HG03521 (cell line): ENCODE results near the gene NLRC3.

ENCODE experiments used
- ATAC-seq: cut with Tn5 transposase; IDR thresholded peaks from one replicate; pipeline ENCODE4 v1.9.1; 2021; ENCODE audit warnings: mild to moderate bottlenecking, moderate library complexity; ENCODE audit not compliant: unreplicated experiment

Gene NLRC3

DNA sequence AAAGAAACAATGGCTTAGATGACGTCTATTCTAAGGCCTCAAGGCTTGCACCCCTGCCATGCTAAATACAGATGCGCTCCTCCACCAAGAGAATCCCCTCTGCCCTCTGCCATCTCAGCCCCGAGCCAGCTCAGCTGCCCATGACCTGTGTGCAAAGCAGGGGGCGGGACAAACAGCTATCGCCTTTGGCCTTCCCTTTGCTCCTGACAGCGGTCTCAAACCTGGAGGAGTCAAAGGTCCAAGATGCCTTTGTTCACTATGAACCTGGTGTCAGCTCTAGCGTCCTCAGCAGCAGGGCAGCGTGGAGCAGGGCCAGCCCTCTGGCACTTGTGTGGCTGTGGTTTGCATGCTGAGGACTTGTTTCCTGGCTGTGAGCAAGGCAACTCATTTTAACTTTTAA is 21.9 kb upstream of the NLRC3 start:
- no peak for ATAC-seq

DNA sequence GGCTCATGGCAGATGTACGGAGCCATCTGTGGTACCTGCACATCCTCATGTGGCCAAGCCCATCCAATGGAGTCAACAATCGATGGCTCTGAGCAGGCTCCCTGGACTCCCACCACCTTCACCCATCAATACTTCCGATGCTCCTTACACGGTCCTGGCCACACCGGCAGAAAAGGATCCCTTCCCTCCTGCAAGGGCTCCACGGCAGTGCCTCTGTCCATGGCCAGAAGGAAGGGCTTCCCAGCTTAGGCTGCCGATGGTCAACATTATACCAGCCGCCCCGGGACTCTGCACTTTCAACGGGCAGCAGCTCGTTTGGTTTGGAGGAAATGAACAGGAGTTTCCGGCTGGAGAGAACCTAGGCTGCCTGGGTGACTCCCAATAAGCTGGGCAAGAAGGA is 21.0 kb upstream of the NLRC3 start:
- no peak for ATAC-seq

DNA sequence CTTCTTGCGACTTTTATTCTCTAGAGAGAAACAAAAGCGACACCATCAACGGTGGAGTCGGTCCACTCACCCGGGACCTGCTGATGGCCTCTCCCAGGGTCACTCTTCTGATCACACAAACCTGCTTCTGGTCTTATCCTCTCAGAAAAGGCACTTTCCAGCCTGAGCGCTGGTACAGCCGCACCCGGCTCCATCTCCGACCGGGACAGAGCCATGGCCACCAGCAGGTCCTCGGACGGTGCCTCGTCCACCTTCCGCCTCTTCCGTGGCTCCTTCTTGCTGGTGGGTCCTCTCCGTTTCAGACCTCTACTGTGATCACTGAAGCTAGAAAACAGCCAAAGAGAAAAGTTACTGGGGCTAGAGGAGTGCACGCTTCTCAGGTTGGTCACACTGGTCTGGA is 20.5 kb upstream of the NLRC3 start:
- ATAC-seq: no peak

DNA sequence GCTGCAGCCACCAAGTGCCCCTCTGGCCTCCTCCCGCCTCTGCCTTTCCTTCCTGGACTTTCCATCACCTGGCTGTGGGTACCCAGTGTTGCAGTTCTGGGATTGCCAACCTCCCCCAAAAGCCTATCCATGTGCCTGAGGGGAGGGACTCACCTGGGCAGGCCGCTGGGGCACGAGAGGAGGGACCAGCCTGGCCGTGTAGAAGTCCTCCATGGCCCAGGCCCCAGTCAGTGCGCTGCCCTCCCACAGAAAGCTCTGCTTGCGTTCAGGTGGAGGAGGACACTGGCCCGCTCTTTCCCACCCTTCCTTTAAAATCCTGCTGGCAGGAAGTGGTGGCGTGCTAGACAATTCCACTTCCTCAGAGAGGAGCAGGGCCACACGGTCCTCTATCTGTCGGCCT is 20.0 kb upstream of the NLRC3 start:
- ATAC-seq: no peak

DNA sequence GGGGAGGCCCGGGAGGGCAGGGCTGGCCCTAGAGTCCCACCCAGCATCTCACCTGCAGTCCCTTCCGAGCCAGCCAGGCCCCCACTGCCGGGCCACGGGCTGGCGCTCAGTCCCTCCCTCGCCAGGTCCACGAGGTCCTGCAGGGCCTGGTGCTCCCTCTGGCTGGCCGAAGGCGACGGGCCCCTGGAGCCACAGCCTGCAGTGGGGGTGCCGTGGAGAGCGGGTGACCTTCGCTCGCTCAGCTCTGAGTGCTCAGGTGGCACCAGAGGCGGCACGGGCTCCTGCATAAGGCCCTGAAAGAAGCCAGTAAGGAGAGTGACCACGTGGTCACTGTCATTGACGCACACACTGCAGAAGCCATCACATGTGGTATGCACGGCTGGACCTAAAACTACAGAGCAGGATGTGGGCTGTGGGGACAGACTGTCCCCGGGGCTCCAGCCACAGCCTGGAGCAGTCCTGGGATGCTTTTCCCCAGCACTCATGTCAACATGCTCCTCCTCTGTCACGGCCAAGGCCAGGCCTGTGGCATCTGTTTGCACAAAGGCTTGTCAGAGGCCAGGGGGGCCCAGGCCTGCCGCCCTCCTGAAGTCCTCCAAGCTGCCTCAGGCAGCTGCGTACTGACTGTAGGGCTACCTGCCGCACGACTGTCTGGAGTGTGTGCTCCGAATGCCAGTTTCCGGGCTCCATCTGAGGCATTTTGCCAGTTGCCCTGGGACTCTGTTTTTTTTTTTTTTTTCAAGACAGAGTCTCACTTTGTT is 19.1 kb upstream of the NLRC3 start:
- no peak for ATAC-seq

DNA sequence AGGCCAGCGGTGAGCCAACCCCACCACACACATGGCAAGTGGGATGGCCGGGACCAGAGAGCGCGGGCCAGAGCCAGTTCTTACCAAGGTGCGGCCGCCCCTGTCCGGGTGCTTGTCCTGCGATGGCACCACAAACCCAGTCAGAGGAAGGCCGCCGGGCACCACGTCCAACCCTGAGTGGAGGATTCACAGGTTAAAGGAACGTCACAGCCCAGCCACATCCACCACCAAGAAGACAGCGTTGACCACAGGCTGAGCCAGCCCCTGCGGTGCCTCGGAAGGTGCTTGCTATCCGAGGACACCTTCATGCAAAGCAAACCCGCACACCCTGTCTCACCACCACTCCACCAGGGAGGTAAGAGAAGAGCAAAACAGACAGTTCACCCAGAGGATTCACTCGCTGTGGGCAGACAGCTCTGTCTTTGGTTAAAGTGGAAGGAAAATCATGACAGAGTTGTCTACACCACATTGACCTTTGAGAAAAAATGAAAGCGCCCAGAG is 18.4 kb upstream of the NLRC3 start:
- ATAC-seq: no peak

DNA sequence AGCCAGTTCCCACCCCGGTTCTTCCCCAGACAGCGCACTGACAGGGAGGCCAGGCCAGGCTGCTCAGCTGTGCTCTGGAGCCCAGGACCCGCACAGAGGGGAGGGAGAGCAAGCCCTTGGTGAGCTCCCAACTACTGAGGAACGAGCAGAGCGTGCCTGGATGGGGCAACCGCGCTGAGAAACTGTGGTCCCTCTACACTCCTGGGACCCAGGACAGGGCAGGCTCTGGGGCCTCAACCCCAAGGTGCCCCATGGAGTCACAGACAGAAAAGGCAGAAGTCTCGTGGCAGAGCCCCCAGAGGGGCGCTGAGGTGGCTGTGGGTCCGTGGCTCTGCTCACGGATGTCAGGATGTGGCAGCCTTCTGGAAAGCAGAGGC is 17.9 kb upstream of the NLRC3 start:
- no peak for ATAC-seq

DNA sequence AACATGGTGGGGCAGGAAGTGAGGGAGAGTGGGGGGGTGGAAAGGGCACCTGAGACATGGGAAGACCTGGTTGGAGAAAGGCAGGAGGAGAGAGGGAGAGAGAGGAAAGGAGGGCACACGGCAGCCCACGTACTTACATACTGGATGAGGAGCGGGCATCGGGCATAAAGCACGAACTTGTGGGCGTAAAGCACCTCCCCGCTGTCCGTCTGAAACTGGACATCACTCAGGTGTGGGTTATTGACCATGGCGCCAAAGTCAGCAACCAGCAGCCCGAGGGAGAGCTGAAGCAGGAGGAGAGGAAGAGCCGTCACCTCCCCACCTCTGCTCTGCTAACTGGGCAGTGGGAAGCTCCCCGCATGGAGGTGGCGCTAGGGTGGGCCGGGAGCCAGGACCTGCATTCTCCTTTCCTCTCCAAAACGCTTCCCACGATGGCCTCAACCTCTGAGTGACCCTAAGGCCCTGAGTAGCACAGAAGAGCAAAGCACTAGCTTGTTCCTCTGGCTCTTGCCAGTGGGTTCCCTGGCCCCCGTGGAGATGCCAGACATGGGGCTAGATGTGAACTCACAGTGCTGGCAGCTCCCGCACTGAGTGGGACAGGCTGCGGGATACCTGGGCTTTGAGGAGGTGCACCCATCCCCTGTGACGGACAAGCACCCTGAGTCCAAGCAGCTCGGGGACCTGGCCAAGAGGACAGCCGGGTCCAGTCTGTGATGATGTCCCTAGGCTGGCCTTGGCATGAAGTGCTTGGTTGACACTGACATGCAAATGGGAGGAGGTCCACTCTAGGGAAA is 17.3 kb upstream of the NLRC3 start:
- ATAC-seq: no peak

DNA sequence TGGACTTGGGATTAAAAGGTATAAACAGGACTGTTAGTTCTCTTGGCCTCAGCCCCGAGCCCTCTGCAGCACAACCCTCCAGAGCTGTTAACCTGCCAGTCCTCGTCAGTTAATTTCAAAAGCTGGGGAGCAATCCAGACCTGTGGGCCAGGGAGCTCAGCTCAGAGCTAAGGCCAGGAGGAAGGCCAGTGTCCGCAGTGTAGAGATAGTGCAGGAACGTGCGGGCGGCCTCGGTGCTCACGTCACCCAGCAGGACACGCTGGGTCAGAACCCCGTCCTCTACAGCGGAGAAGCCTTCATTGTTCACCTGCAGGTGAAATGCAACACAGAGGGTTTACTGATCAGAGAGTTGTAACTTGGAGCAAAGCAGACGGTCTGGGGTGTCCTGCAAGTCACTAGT is 15.4 kb upstream of the NLRC3 start:
- no peak for ATAC-seq

DNA sequence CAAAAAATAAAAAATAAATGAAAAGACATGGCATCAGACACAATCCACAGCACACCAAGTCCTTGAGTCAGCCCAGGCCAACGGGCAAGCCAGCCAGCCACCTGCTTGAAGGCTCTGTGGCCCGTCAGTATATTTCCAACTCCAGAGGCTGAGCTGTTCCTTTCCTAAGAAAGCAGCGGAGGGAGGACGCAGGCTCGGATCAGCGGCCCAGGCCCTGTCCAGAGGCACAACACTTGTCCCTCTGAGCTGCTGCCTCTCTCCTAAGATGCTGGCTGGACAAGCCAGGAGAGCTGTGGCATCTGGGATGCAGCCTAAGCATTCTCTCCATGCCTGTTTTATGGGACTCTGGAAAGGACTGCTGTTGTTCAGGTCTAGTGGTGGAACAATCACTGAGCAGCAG is 14.8 kb upstream of the NLRC3 start:
- ATAC-seq: no peak

DNA sequence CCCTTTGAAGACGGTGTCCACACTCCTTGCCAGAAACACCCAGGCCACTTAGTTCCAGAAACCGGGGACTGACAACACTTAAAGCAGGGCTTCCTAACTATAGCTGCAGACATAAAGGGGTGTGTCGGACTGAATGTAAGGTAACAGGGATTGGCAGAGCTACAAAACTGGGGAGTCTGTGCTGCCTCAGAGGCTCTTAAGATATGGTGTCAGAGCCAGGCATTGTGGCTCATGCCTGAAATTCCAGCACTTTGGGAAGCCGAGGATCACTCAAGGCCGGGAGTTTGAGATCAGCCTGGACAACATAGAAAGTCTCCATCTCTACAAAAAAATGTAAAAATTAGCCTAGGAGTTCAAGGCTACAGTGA is 14.2 kb upstream of the NLRC3 start:
- ATAC-seq: no peak

DNA sequence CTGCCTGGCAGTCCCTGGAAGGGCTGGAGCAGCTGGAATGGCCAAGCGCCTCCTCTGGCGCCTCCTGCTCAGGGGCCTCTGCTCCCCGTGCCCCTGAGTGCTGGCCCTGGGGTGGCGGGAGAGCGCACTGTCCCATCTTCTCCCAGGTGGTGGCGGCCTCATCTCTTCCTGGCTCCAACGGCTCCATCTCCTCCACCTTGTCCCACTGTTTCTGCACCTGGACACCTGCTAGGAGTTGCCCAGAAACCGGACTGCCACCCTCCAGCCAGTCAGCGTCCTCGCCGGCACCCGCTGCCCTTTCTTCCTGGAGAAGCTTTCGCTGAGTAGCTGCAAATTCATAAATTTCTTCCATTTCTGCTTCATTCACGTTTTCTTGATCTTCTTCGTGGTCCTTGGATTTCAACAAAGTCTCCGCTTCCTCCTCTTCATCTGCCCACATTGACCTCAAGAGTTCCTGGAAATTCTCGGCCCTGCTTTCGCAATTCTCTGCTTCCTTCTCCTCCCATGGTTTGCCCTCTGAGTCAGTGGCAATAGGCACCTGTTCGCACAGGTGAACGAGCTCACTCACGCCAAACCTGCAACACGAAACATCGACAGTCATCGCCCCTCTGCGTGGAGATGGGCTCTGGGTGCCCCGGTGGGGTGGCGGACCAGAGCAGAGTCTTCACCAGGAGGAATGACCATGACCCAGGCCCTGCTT is 13.7 kb upstream of the NLRC3 start:
- no peak for ATAC-seq

DNA sequence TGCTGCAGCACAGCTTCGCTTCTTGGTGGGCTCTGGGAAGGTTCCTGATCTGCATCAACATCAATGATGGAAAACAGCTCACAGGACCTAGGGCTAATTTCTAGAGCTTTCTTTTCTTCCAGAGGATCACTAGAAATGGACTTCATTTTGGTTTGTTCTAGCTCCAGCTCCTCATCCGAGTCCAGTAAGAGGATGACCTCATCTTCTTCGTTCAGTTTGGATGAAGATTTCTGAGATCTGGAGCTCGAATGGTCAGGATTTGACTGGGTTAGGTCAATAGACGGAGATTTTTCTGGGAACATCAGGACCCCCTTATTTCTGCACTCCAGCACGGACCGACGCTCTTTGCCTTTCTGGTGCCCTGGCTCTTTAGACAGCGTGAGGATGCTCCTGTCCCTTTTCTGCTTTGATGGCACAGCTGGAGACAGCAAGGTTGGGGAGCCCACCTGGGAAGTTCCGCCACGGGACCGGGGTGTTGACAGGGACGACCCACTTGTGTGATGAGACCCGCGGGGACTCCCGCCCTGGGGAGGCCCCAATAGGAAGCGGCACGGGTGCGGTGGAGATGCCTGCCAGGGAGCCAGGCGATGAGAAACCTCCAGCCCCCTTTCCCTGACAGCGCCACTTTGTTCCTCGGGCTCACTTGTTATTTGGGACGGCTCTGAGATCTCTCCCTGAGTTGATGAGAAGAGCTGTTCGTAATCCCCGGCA is 12.9 kb upstream of the NLRC3 start:
- no peak for ATAC-seq

DNA sequence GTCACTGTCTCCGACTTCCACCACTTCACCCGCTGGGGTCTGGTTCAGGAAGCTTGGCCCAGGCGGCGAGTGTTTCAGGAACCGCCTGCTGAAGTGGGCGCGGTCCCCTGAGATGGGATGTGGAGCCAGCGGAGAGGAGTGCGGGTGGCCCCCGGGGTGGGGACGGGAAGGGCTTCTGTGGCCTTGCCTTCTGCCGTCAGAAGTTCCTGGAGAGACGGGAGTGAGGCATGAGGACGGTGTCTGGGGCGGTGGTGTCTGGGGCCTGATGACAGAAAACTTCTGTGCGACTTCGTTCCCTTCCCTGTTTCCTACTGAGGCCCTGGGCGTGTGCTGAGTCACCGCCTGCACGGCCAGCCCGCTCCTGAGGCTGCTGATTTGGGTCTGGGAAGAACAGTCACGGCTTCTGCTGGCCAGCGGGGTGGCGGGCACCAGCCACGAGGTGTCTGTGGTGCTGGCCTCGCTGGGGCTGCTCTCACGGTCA is 12.3 kb upstream of the NLRC3 start:
- ATAC-seq: no peak

DNA sequence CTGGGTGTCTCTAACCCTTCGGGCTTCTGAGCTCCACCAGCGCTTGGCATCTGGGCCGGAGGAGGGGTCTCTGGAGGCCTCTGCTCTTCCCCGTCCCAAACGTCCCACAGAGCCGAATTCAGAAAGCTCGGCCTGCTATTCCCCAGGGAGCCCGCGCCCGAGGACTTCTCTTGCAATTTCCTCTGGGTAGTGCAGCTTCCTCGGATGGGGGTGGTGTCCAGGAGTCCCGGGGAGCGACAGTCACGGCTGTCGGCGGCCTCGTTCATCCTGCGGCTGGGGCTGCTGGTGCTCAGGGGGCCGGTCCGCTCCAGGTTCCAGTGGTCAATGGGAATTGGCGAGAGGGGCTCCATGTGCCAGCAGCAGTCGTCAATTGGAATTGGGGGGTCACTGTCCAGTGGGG is 11.8 kb upstream of the NLRC3 start:
- ATAC-seq: no peak

DNA sequence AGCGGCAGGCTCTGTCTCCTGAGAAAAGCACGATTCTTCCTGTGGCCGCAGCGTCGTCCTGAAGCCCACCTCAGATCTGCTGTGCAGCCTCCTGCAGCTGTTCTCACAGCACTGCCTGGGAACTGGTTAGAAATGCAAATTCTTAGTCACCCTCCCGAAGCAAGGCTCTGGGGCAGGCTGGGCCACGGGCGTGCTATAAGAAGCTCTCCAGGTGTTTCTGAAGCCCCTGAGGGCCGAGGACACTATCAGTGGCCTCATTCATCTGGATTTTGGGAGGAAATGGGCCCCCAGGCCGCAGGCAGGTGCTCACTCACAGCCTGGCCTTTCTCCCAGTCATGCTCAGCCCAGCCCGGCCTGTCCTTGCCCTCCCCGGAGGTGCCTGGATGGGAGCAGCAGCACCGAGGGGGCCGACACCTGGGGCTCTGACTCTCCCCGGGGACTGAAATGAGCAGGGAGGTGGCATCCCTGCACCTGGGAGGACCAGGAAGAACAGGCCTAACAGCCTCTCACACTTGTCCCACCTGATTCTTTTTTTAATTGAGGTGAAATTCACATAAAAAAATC is 10.4 kb upstream of the NLRC3 start:
- ATAC-seq: no peak

DNA sequence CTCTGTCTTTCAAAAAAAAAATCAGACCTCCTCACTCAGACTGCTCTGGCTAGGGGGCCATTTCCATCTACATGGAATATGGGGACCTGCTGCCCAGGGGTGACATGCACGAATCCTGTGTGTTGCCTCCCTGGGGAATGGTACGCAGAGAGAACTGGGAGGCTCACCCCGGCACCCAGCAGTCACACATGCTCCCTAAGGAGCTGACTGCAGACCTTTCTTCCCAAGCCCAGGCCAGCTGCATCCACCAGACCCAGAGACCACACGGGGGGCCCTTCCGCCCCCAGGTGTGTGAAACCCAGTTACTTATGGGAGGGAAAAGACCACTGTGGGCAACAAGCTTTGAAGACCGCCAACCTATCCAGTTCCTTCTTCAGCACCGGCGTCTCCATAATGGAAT is 7.2 kb upstream of the NLRC3 start:
- no peak for ATAC-seq

DNA sequence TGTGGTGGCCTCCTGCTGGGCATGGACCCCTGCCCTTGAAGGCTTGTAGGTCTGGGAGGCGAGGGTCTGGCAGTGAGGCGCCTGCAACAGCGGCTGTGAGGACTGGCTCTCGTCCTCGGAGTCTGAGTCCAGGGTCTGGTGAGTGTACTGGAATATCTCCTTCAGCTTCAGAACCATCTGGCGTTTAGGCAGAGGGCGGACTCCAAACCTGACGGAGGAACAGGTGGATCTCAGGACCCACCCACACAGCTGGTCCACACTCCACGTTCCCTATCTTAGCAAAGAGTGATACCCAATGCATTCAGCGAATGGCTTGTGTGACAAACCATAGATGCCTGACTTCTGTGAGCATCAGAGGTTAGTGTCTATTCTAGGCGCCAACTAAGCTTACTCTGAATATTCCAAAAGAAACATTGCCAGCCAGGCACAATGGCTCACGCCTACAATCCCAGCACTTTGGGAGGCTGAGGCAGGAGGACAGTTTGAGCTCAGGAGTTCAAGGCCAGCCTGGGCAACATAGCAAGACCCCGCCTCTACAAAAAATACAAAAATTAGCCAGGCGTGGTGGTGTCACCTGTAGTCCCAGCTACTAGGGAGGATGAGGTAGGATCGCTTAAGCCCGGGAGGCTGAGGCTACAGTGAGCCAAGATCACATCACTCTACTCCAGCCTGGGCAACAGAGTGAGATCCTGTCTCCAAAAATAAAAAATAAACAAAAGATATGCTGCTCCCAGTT is 6.3 kb upstream of the NLRC3 start:
- ATAC-seq: no peak

DNA sequence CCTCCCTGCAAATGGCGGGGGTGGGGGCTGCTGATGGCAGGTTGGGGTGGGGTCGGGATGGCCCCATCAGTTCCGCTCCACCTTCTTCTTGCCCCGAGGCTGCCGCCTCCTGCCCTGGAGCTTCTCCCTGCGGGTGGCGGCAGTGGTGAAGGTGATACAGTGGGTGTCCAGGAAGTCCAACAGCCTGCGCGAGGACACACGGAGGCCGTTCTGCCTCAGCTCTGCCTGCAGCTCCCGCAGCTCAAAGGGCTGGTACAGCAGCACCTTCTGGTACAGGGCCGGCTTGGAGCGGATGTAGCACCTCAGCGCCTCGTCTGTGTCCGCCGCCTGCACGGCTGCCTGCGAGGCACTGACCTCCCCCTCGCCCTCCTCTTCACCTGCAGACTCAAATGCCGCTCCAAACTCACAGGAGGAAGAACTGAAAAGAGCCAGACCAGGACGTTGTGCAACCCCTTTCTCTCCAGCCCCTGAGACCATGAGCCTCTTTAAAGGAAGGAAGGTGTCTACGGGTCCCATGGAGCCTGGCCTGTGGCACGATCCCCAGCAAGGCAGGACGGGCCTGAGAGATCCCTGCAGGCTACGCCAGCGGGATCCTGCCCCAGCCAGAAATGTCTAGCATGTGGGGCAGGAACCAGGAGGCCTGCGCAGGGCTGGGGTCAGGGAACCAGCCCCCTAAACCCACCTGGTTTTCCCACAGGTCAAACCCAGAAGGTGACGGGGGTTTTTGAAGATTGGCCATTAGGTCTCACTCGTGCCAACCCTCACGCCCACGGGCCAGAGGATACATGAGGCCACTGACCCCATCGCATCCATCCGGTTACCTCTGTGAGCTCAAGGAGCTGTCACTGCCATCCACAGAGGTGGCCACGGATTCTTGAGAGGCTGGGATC is 5.3 kb upstream of the NLRC3 start:
- ATAC-seq: no peak
